ENCODE results near the gene PROZ.

The PROZ gene

GRCh38 chr13:113218586-113218985 lies 60.1 kb downstream of the PROZ start:
- H3K27ac ChIP-seq (ENCODE audit: extremely low read depth, low read depth, low read length), result no peak overlapping the region
- CTCF ChIA-PET, result no interaction called here
- no peak for TF ChIP-seq FEZF1 (tag by site-specific recombination; IDR thresholded peaks at IDR 0.05)
- no peak for TF ChIP-seq ZNF433 (tag by site-specific recombination; IDR thresholded peaks at IDR 0.05; ENCODE audit: low read depth)
- TF ChIP-seq ZNF501 (tag by site-specific recombination; IDR thresholded peaks at IDR 0.05), result no peak
- TF ChIP-seq ZSCAN23 (tag by site-specific recombination; IDR thresholded peaks at IDR 0.05), result no peak
- TF ChIP-seq MYNN (tag by site-specific recombination; IDR thresholded peaks at IDR 0.05; ENCODE audit: borderline replicate concordance), result no peak
- no peak for TF ChIP-seq SP3 (tag by site-specific recombination; IDR thresholded peaks at IDR 0.05)
- TF ChIP-seq ZNF510 (tag by site-specific recombination; IDR thresholded peaks at IDR 0.05; ENCODE audit: insufficient replicate concordance), result no peak
- TF ChIP-seq SALL2 (tag by site-specific recombination; IDR thresholded peaks at IDR 0.05; ENCODE audit: borderline replicate concordance), result no peak
- TF ChIP-seq ZNF654 (tag by site-specific recombination; IDR thresholded peaks at IDR 0.05; ENCODE audit: low read depth), result no peak

DNA sequence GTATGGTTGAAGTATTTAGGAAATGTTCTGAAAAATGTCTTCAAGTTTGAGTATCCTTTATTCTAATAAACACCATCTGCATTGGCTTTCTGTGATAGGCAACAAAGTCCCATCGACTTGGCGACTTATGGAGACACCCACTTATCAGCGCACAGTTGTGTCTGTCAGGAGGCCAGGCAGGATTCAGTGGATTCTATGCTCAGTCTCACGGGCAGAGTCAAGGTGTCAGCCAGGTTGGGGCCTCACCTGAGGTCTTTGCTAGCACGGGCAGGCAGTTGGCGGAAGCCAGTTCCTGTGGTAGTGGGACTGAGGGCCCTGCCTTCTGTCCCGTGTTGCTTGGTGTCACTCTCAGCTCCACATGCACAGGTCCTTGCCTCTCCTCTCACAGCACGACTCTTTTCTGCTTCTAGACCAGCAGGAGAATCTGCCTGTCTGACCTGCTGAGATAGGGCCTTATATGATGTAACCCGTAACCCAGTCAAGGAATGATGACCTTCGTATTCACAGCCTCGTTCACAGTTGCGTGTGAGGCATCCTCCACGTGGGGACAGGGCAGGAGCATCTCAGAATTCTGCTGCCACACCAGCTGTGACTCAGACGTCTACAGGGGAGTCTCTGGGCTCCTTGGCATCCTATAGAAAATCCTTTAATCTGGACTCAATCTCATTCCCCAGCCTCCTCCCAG lies 61.0 kb downstream of the PROZ start:
- Histone ChIP-seq H3K9me3 (ENCODE audit: control insufficient read depth, insufficient read depth, low read depth, low read length) (no peaks in the 10 kb centered on the region), H3K36me3 (ENCODE audit: control insufficient read depth in 2 of 2, insufficient read depth in 1 of 2, low read length in 2 of 2) (peaks cover 0 to 52% of the 10 kb centered on the region in 2 experiments; a peak in 2 of 3 replicates), H3K4me3 (ENCODE audit: low read depth, low read length) (no peak overlapping the region), H3K27ac (ENCODE audit: extremely low read depth, low read depth, low read length) (no peak overlapping the region), H3K4me1 (ENCODE audit: control insufficient read depth, insufficient read depth, low read length) (peaks cover 6% of the 10 kb centered on the region; the same call in 1 of the 2 replicates)
- no peak for TF ChIP-seq ZNF391 (tag by site-specific recombination; IDR thresholded peaks at IDR 0.05; ENCODE audit: borderline replicate concordance, low read depth)
- TF ChIP-seq ZNF16 (tag by site-specific recombination; IDR thresholded peaks at IDR 0.05; ENCODE audit: low read depth), result no peak
- TF ChIP-seq WT1 (tag by site-specific recombination; IDR thresholded peaks at IDR 0.05), result no peak
- no peak for TF ChIP-seq ZNF701 (tag by site-specific recombination; IDR thresholded peaks at IDR 0.05)
- no peak for TF ChIP-seq GLIS1 (tag by site-specific recombination; IDR thresholded peaks at IDR 0.05)
- no peak for TF ChIP-seq SP7 (tag by site-specific recombination; IDR thresholded peaks at IDR 0.05)
- ChIA-PET POLR2A (interaction anchor here (1.4 kb wide), 1 partner anchor 9 kb away, joined by 4 read pairs; the partner anchor contains the start of gene CUL4A), CTCF (interaction anchor here (0.6 to 0.7 kb wide), 2 partner anchors 32 to 146 kb away, joined by 3 read pairs; no protein-coding TSS in a partner anchor)

More at GRCh38 chr13:113218586-113218985, 60.1 kb downstream of the PROZ start:
- no peaks in the 10 kb centered on the region for H3K9me3 ChIP-seq (ENCODE audit: control insufficient read depth, insufficient read depth, low read depth, low read length)
- peaks cover 0 to 46% of the 10 kb centered on the region in 2 experiments; a peak in 2 of 3 replicates for H3K36me3 ChIP-seq (ENCODE audit: control insufficient read depth in 2 of 2, insufficient read depth in 1 of 2, low read length in 2 of 2)
- POLR2A ChIA-PET, result interaction anchor here (1.4 kb wide), 1 partner anchor 9 kb away, joined by 4 read pairs; the partner anchor contains the start of gene CUL4A
- no peak overlapping the region for H3K4me3 ChIP-seq (ENCODE audit: low read depth, low read length)
- H3K4me1 ChIP-seq (ENCODE audit: control insufficient read depth, insufficient read depth, low read length), result peaks cover 6% of the 10 kb centered on the region; the same call in 1 of the 2 replicates

GRCh38 chr13:113220141-113220598 lies 61.7 kb downstream of the PROZ start:
- CTCF ChIA-PET, result interaction anchor here (0.6 to 0.7 kb wide), 2 partner anchors 33 to 41 kb away, joined by 3 to 5 read pairs; no protein-coding TSS in a partner anchor
- Histone ChIP-seq H3K4me1 (ENCODE audit: control insufficient read depth, insufficient read depth, low read length) (peaks cover 6% of the 10 kb centered on the region; the same call in 1 of the 2 replicates), H3K4me3 (ENCODE audit: low read depth, low read length) (no peak overlapping the region), H3K36me3 (ENCODE audit: control insufficient read depth in 2 of 2, insufficient read depth in 1 of 2, low read length in 2 of 2) (peaks cover 0 to 59% of the 10 kb centered on the region in 2 experiments; a peak in 2 of 3 replicates), H3K9me3 (ENCODE audit: control insufficient read depth, insufficient read depth, low read depth, low read length) (no peaks in the 10 kb centered on the region), H3K27ac (ENCODE audit: extremely low read depth, low read depth, low read length) (no peak overlapping the region)
- POLR2A ChIA-PET, result interaction anchor here (1.4 kb wide), 1 partner anchor 10 kb away, joined by 4 read pairs; the partner anchor contains the start of gene CUL4A
- TF ChIP-seq SCRT2 (tag by site-specific recombination; IDR thresholded peaks at IDR 0.05) (no peak), ZNF221 (tag by site-specific recombination; IDR thresholded peaks at IDR 0.05; ENCODE audit: borderline replicate concordance) (no peak), ZNF2 (tag by site-specific recombination; IDR thresholded peaks at IDR 0.05) (no peak), ZNF335 (tag by site-specific recombination; conservative IDR thresholded peaks at IDR 0.05) (no peak), ZNF175 (tag by site-specific recombination; IDR thresholded peaks at IDR 0.05) (no peak), ZNF747 (tag by site-specific recombination; IDR thresholded peaks at IDR 0.05) (no peak), GLIS2 (tag by site-specific recombination; IDR thresholded peaks at IDR 0.05) (no peak), ZNF37A (tag by site-specific recombination; IDR thresholded peaks at IDR 0.05) (no peak), ZNF211 (tag by site-specific recombination; IDR thresholded peaks at IDR 0.05; ENCODE audit: low read depth) (no peak), ZNF354C (tag by site-specific recombination; IDR thresholded peaks at IDR 0.05; ENCODE audit: borderline replicate concordance, low read depth) (no peak), ZXDB (tag by site-specific recombination; IDR thresholded peaks at IDR 0.05) (no peak), KLF7 (tag by site-specific recombination; IDR thresholded peaks at IDR 0.05; ENCODE audit: borderline replicate concordance) (no peak), ELK4 (IDR thresholded peaks at IDR 0.05; ENCODE audit: borderline replicate concordance, low read depth, low read length) (no peak), ZNF830 (tag by site-specific recombination; IDR thresholded peaks at IDR 0.05; ENCODE audit: low read depth) (no peak)
- TF ChIP-seq, protein P1, sequence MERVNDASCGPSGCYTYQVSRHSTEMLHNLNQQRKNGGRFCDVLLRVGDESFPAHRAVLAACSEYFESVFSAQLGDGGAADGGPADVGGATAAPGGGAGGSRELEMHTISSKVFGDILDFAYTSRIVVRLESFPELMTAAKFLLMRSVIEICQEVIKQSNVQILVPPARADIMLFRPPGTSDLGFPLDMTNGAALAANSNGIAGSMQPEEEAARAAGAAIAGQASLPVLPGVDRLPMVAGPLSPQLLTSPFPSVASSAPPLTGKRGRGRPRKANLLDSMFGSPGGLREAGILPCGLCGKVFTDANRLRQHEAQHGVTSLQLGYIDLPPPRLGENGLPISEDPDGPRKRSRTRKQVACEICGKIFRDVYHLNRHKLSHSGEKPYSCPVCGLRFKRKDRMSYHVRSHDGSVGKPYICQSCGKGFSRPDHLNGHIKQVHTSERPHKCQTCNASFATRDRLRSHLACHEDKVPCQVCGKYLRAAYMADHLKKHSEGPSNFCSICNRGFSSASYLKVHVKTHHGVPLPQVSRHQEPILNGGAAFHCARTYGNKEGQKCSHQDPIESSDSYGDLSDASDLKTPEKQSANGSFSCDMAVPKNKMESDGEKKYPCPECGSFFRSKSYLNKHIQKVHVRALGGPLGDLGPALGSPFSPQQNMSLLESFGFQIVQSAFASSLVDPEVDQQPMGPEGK (tag by site-specific recombination; IDR thresholded peaks at IDR 0.05), result no peak
